HL-60 (cell line): ENCODE data around the gene SDHC.
A peak's percentile ranks its signal among the peaks of the same experiment; 100 is the strongest.
"Not testable (repeated sequence)": the region's sequence is repeated elsewhere in the genome, so short reads cannot be mapped to it uniquely, and the experiment has no call there.

Source experiments
- DNase-seq, 2 experiments: peaks; one replicate each; pipeline ENCODE4 v3.0.0-alpha.2; 2010 to 2020; ENCODE audit warnings: low read depth in 1 of 2, low spot score in 1 of 2
- H3K27ac ChIP-seq: fragments of 250-450 bp; sonication (Bioruptor Pico); replicated peaks from 2 replicates; pipeline ENCODE4 v1.5.1; 2020; ENCODE audit warnings: mild to moderate bottlenecking, moderate library complexity
- H3K27me3 ChIP-seq: fragments of 250-450 bp; sonication (Bioruptor Pico); 2 replicates; pipeline ENCODE4 v1.5.1; 2021; ENCODE audit warnings: mild to moderate bottlenecking, moderate library complexity; ENCODE audit not compliant: insufficient read depth, poor library complexity, severe bottlenecking
- H3K4me3 ChIP-seq: replicated peaks from 2 replicates; pipeline ENCODE4 v1.5.1; 2011; ENCODE audit warnings: mild to moderate bottlenecking, control low read depth, low read length; ENCODE audit not compliant: insufficient read depth
- SPI1 ChIP-seq: IDR thresholded peaks from 2 replicates; pipeline ENCODE4 v1.6.1; 2012; ENCODE audit warnings: low read depth, mild to moderate bottlenecking, borderline replicate concordance

Gene SDHC

DNA sequence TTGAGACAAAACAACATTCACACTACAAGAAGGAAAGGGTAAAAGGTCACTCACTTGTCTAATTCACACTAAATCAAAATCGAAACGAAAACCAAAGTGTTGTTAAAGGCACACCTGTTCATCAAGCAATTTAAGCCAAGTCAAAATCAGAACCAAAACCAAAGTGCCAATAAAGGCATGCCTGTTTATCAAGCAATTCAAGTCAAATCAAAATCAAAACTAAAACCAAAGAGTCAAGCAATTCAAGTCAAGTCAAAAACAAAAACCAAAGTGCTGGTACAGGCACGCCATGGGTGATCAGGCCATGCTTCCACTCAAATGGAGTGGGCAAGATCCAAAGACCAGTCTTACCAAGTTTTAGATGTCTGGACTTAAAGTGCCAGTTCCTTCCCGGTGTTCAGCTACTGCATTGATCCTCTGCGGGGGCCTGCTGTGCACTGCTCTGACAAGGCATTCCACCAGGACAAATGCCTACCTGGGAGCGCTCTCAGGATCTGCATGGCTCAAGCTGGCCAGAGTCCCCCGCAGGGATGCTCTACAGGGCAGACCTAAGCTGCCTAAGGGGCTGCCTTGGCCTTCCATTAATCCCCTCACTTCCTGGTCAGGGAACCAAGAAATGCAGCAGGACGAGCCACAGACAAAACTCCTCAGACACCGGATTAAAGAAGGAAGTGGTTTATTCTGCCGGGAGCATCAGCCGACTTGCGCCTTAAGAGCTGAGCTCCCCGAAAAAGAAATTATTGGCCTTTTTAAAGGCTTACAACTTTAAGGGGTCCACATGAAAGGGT, 95.9 kb downstream of the SDHC start:
- H3K27me3 ChIP-seq, result not testable (repeated sequence)

DNA sequence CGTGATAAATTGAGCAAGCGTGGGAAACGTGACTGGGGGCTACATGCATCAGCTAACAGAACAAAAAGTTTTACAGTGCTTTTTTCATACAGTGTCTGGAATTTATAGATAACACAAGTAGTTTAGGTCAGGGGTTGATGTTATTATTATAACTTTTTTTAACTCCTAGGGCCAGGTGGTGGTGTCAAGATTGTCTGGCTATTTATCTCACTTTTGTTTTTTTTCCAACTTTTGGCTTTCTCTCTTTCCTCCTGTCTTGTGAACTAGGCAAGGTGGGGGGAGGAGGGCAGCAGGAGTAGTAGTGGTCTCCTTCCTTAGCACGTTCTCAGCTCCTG, 96.4 kb downstream of the SDHC start:
- not testable (repeated sequence) for H3K27ac ChIP-seq, H3K4me3 ChIP-seq, DNase-seq, H3K27me3 ChIP-seq

More for the DNA sequence above, 95.9 kb downstream of the SDHC start:
- TF ChIP-seq SPI1, result peak; percentile 10; the same call in 1 of the 2 replicates
- not testable (repeated sequence) for H3K27ac ChIP-seq, DNase-seq, H3K4me3 ChIP-seq
